ENCODE data around the gene TAF12.
"Not testable (repeated sequence)": the region's sequence is repeated elsewhere in the genome, so short reads cannot be mapped to it uniquely, and the experiment has no call there.

The TAF12 gene

DNA sequence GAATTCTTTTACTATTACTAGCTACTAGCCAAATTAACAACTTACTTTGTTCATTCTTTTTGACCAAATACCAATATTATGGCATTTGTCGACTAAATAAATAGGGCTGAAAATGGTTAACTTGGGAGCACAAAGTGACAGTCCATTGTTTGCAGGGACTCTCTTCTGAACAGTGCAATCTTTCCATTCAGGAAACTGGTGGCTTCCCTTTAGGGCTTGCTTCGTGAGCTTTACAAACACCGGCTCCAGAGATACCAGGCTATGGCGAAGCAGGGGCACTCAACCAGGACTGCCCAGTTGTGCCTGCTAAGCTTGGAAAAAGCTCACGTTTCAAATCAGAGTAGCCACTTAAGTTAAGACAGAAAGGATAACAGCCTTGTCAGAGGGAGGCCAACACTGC is 38.5 kb downstream of the TAF12 start:
- TF ChIP-seq POLR2A (IDR thresholded peaks at IDR 0.05; ENCODE audit: low read depth, low read length) (no peak), TAF1 (IDR thresholded peaks at IDR 0.05; ENCODE audit: low read depth, low read length) (no peak), POU2F2 (IDR thresholded peaks at IDR 0.05; ENCODE audit: low read depth, low read length) (no peak), SPI1 (IDR thresholded peaks at IDR 0.05; ENCODE audit: low read depth, low read length) (no peak), PAX5 (IDR thresholded peaks at IDR 0.05; ENCODE audit: insufficient read depth, low read length, severe bottlenecking) (no peak), POLR2AphosphoS5 (IDR thresholded peaks at IDR 0.05; ENCODE audit: low read depth, low read length) (no peak)
- no peak for FAIRE-seq
- DNase-seq (ENCODE audit: insufficient read length, low spot score): no peak

- TF ChIP-seq POLR2A (IDR thresholded peaks at IDR 0.05; ENCODE audit: low read depth, low read length) (no peak), PAX5 (IDR thresholded peaks at IDR 0.05; ENCODE audit: insufficient read depth, low read length, severe bottlenecking) (no peak), POU2F2 (IDR thresholded peaks at IDR 0.05; ENCODE audit: low read depth, low read length) (no peak), TAF1 (IDR thresholded peaks at IDR 0.05; ENCODE audit: low read depth, low read length) (no peak), POLR2AphosphoS5 (IDR thresholded peaks at IDR 0.05; ENCODE audit: low read depth, low read length) (no peak), SPI1 (IDR thresholded peaks at IDR 0.05; ENCODE audit: low read depth, low read length) (no peak)
- DNase-seq (ENCODE audit: insufficient read length, low spot score): no peak
- FAIRE-seq: peak; percentile 33
Measured at GRCh38 chr1:28602536-28603439, 40.1 kb downstream of the TAF12 start.

DNA sequence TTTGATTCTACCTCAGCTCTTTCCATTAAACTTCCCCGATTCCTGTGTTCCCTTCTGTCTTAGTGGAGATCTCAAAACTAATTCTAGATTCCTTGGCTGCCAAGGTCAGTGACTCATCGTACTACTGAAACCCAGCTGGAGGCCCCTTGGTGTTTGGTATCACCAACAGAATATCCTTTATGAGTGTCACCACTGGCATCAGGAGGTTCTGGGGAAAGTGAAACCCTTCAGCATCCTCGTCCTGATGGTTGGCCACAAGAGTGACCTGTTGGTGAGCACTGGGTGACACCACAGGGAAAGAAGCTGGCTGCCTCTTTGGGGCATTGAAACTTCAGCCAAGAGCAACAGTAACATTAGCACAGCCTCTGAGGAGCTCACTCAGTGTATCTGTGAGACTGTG is 41.2 kb downstream of the TAF12 start:
- no peak for TF ChIP-seq POLR2A (IDR thresholded peaks at IDR 0.05; ENCODE audit: low read depth, low read length)
- TF ChIP-seq SPI1 (IDR thresholded peaks at IDR 0.05; ENCODE audit: low read depth, low read length): no peak
- no peak for TF ChIP-seq POLR2AphosphoS5 (IDR thresholded peaks at IDR 0.05; ENCODE audit: low read depth, low read length)
- no peak for DNase-seq (ENCODE audit: insufficient read length, low spot score)
- FAIRE-seq: peak; percentile 76

- DNase-seq (ENCODE audit: insufficient read length, low spot score); FAIRE-seq: not testable (repeated sequence)
Measured at GRCh38 chr1:28596276-28596675, 46.6 kb downstream of the TAF12 start.

GRCh38 chr1:28595412-28596191 is 47.3 kb downstream of the TAF12 start:
- no peak for DNase-seq (ENCODE audit: insufficient read length, low spot score)
- TF ChIP-seq POU2F2 (IDR thresholded peaks at IDR 0.05; ENCODE audit: low read depth, low read length) (no peak), POLR2AphosphoS5 (IDR thresholded peaks at IDR 0.05; ENCODE audit: low read depth, low read length) (no peak), TAF1 (IDR thresholded peaks at IDR 0.05; ENCODE audit: low read depth, low read length) (no peak), POLR2A (IDR thresholded peaks at IDR 0.05; ENCODE audit: low read depth, low read length) (no peak), PAX5 (IDR thresholded peaks at IDR 0.05; ENCODE audit: insufficient read depth, low read length, severe bottlenecking) (no peak), SPI1 (IDR thresholded peaks at IDR 0.05; ENCODE audit: low read depth, low read length) (no peak)
- no peak for FAIRE-seq

GRCh38 chr1:28594686-28595411 is 48.0 kb downstream of the TAF12 start:
- not testable (repeated sequence) for FAIRE-seq; DNase-seq (ENCODE audit: insufficient read length, low spot score)

- FAIRE-seq; DNase-seq (ENCODE audit: insufficient read length, low spot score): not testable (repeated sequence)
Measured at GRCh38 chr1:28593988-28594356, 48.9 kb downstream of the TAF12 start.

DNA sequence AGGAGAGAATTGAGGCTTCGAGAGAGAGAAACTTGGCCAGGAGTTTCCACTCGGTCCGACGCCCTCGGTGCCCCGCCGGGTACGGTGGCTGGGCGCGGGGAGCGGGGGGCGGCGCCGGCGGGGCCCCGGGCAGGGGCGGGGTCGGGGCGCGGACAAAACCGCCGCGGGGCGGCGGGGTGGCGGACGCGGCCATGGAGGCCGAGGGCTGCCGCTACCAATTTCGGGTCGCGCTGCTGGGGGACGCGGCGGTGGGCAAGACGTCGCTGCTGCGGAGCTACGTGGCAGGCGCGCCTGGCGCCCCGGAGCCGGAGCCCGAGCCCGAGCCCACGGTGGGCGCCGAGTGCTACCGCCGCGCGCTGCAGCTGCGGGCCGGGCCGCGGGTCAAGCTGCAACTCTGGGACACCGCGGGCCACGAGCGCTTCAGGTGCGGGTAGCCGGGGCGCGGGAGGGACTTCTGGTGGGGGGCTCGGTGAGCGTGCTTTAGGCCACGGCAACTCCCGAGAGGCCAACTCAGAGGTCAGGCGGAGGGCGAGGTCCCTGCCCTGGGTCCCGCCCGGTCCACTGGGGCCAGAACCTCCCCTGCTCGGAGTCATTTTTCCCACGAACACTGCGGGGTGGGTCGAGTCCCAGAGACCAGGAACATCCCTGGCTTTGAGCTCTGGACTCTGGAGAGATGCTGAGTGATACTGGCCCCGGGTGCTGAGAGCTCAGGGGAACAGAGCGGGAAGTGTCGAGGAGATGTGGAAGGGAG is 50.4 kb downstream of the TAF12 start:
- FAIRE-seq (no peak), DNase-seq (ENCODE audit: insufficient read length, low spot score) (no peak)
- TF ChIP-seq PAX5 (IDR thresholded peaks at IDR 0.05; ENCODE audit: insufficient read depth, low read length, severe bottlenecking) (no peak), POLR2A (IDR thresholded peaks at IDR 0.05; ENCODE audit: low read depth, low read length) (no peak), POLR2AphosphoS5 (IDR thresholded peaks at IDR 0.05; ENCODE audit: low read depth, low read length) (no peak), TAF1 (IDR thresholded peaks at IDR 0.05; ENCODE audit: low read depth, low read length) (no peak), SPI1 (IDR thresholded peaks at IDR 0.05; ENCODE audit: low read depth, low read length) (no peak), POU2F2 (IDR thresholded peaks at IDR 0.05; ENCODE audit: low read depth, low read length) (no peak)

DNA sequence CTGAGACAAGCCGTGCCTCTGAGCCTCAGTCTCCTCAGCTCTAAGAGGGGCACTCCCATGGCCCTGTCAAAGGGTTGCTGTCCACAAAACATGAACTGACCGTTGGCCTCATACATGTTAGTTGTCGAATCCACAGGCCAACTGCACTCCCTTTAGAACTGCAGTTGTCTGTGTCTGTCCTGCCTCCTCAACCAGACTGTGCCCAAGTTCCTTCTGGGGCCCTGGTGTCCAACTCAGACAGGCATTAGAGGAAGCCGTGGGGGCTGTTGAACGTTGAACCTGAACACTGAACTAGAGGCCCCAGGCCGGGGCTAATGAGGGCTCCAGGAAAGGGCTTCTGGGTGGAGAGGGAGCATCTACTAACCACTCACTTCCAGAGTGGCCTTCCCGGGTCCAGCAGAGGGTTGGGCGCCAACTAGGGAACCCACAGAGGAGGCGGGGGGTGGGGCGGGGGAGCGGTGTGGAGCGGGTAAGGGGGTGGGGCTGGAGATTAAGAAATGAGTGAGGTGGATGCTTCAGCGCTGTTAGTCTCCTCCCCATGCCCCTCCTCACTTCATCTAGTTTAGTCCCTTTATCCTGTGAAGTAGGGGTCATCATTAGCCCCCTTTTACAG is 51.1 kb downstream of the TAF12 start, which contains the start of gene RAB42:
Gene RAB42, plus strand, starts transcription at position 558 of the 613 bp plus-strand sequence. CDS start 247 bp downstream, outside the sequence.
- no peak for TF ChIP-seq POLR2A (IDR thresholded peaks at IDR 0.05; ENCODE audit: low read depth, low read length)
- TF ChIP-seq SPI1 (IDR thresholded peaks at IDR 0.05; ENCODE audit: low read depth, low read length): no peak
- no peak for TF ChIP-seq POLR2AphosphoS5 (IDR thresholded peaks at IDR 0.05; ENCODE audit: low read depth, low read length)
- peak; percentile 76 for FAIRE-seq
- no peak for DNase-seq (ENCODE audit: insufficient read length, low spot score)

Data from GM12891 (cell line).